ENCODE data around the gene DUSP15. TPM values are rescaled to one million over a fixed set of nuclear protein-coding genes. Genes with fewer than 3 reads are reported as not detected.

DUSP15 gene
- total and polyA plus RNA-seq, 2 of the 8 experiments (the other 6 are each of a cell fraction or from before 2014, with no cell fraction given), result 0.91 to 3.2 TPM

DNA sequence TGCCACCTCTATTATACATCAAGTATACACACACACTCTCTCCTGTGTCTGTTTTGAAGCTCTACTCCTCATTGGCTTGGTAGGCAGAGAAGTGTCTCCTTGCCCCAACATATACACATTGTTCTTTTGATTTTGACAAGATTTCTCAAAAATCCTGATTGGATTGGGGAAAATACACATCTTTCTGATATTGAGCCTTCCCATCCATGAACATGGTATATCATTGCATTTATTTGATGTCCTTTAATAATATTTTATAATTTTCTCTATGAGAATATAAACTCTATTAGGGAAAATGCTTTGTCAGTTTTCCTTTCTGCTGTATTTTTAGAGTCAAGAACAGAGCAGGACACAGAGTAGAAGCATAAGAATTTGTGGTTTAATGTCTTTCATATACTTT lies 7.4 kb upstream of the DUSP15 start:
- Histone ChIP-seq H4K20me1 (replicated peaks in 1 of 2; ENCODE audit: control insufficient read depth in 1 of 2, insufficient read depth in 2 of 2, low read length in 2 of 2) (no peaks in the 10 kb centered on the region), H2BK20ac (ENCODE audit: low read length) (no peak overlapping the region), H3K23ac (ENCODE audit: insufficient read length) (no peak overlapping the region), H4K8ac (ENCODE audit: extremely low read depth, insufficient read depth, low read length) (no peak overlapping the region), H2BK15ac (ENCODE audit: low read length) (no peak overlapping the region), H3K18ac (ENCODE audit: extremely low read depth, low read length) (no peak overlapping the region), H3K79me1 (ENCODE audit: low read depth, low read length) (no peaks in the 10 kb centered on the region), H3K27me3 (replicated peaks in 1 of 4; ENCODE audit: control insufficient read depth in 3 of 4, extremely low read depth in 1 of 4, insufficient read depth in 3 of 4, low read length in 3 of 4) (peaks cover 0 to 3% (median 0%) of the 10 kb centered on the region in 4 experiments; a peak in 3 of 7 replicates), H3K9me3 (ENCODE audit: insufficient read depth in 2 of 2, low read depth in 1 of 2, low read length in 1 of 2) (no peaks in the 10 kb centered on the region), H3K23me2 (ENCODE audit: low read depth, low read length) (peaks cover 7% of the 10 kb centered on the region; the same call in 1 of the 2 replicates), H3K14ac (ENCODE audit: insufficient read length) (no peak overlapping the region), H3K27ac (ENCODE audit: low read depth, low read length) (no peak overlapping the region), H3K4me3 (ENCODE audit: extremely low read depth in 1 of 4, insufficient read depth in 2 of 4, low read depth in 3 of 4, low read length in 4 of 4) (no peak overlapping the region), H2BK12ac (ENCODE audit: low read depth, low read length) (no peak overlapping the region), H3K79me2 (ENCODE audit: control insufficient read depth in 1 of 2, insufficient read depth in 2 of 2, low read length in 2 of 2) (no peaks in the 10 kb centered on the region), H3K36me3 (ENCODE audit: control insufficient read depth in 2 of 4, insufficient read depth in 4 of 4, low read length in 3 of 4) (no peaks in the 10 kb centered on the region), H3K4ac (replicated peaks; ENCODE audit: insufficient read length, low read depth, low read length) (no peak overlapping the region), H3K4me1 (replicated peaks in 1 of 4; ENCODE audit: control insufficient read depth in 3 of 4, insufficient read depth in 4 of 4, low read length in 3 of 4) (peaks cover 0 to 3% (median 0%) of the 10 kb centered on the region in 4 experiments; a peak in 1 of 7 replicates), H3K4me2 (ENCODE audit: insufficient read depth in 1 of 2, low read depth in 2 of 2, low read length in 2 of 2) (no peak overlapping the region), H4K91ac (replicated peaks; ENCODE audit: insufficient read length, low read length) (no peak overlapping the region), H4K5ac (ENCODE audit: insufficient read length, low read depth, low read length) (no peak overlapping the region), H3K56ac (replicated peaks; ENCODE audit: insufficient read length, low read depth, low read length) (no peak overlapping the region), H2AFZ (ENCODE audit: low read length) (no peak overlapping the region), H2BK5ac (ENCODE audit: low read depth, low read length) (no peak overlapping the region), H3K9ac (replicated peaks in 1 of 4; ENCODE audit: extremely low read depth in 1 of 4, low read depth in 3 of 4, low read length in 3 of 4) (no peak overlapping the region), H2BK120ac (replicated peaks; ENCODE audit: low read depth, low read length) (no peak overlapping the region), H2AK5ac (ENCODE audit: low read depth, low read length) (no peak overlapping the region)
- POLR2A ChIA-PET (ENCODE audit: partially characterized antibody), result no interaction called here
- CTCF ChIA-PET (ENCODE audit: partially characterized antibody), result interaction anchor here (0.6 to 4.2 kb wide), 2 partner anchors 74 to 163 kb away, joined by 3 to 18 read pairs; partner anchors contain the start of gene PDRG1
- no peak for DNase-seq (ENCODE audit: low read depth in 1 of 2, low spot score in 2 of 2)
- no peak for FAIRE-seq
- TF ChIP-seq RNF2 (IDR thresholded peaks at IDR 0.05; ENCODE audit: borderline replicate concordance, low read depth, low read length, missing control alignments, poor library complexity, severe bottlenecking), result no peak
- no peak for TF ChIP-seq CBX5 (IDR thresholded peaks at IDR 0.05; ENCODE audit: low read depth, low read length)
- no peak for TF ChIP-seq JUN (IDR thresholded peaks at IDR 0.05; ENCODE audit: low read depth, low read length)
- no peak for TF ChIP-seq BCL11A (IDR thresholded peaks at IDR 0.05; ENCODE audit: low read depth in 2 of 2, low read length in 2 of 2)

Measured in H1 (cell line).